ENCODE results near the gene RPL37. TPM values are rescaled to one million over a fixed set of nuclear protein-coding genes. Genes with fewer than 3 reads are reported as not detected.

Gene RPL37
- total and polyA plus RNA-seq, 2 donors (not counting 3 experiments of a cell fraction or from before 2014, with no cell fraction given): 259 to 1,348 TPM

- CTCF ChIA-PET: interaction anchor here (0.7 kb wide), 1 partner anchor 36 kb away, joined by 4 read pairs; the partner anchor contains the start of gene PRKAA1
- H3K27ac ChIP-seq (ENCODE audit: insufficient read depth, low read depth, low read length): peak overlapping the region; percentile 69
- intact Hi-C loops (cut with micrococcal nuclease): loop anchor here (2.0 kb wide), 1 partner anchor 45 kb away; no protein-coding TSS in a partner anchor
- peaks cover 28% of the 10 kb centered on the region for H3K4me1 ChIP-seq (ENCODE audit: control insufficient read depth, extremely low read depth, insufficient read depth, low read length)
- no peaks in the 10 kb centered on the region for H3K27me3 ChIP-seq (ENCODE audit: control insufficient read depth in 2 of 2, insufficient read depth in 2 of 2, low read length in 2 of 2)
- FAIRE-seq (no peak), DNase-seq (ENCODE audit: low read depth, low spot score) (no peak)
- H2AFZ ChIP-seq (ENCODE audit: low read depth, low read length): no peak overlapping the region
- H3K4me2 ChIP-seq (ENCODE audit: insufficient read depth, low read length): peak overlapping the region; percentile 86
- H3K9me3 ChIP-seq (replicated peaks; ENCODE audit: control insufficient read depth, insufficient read depth, low read length): no peaks in the 10 kb centered on the region
- BruUV-seq (replicated peaks): no TSS peak
- peaks cover 20 to 31% of the 10 kb centered on the region in 2 experiments for H3K36me3 ChIP-seq (ENCODE audit: control insufficient read depth in 2 of 2, extremely low read depth in 1 of 2, insufficient read depth in 2 of 2, low read length in 2 of 2)
- peaks cover 52% of the 10 kb centered on the region for H3K79me2 ChIP-seq (ENCODE audit: control insufficient read depth, insufficient read depth, low read length)
- H4K20me1 ChIP-seq (replicated peaks; ENCODE audit: control insufficient read depth, extremely low read depth, insufficient read depth, low read length): peaks cover 4% of the 10 kb centered on the region
- TF ChIP-seq POLR2AphosphoS5 (IDR thresholded peaks at IDR 0.05; ENCODE audit: insufficient read depth, low read depth, low read length): peak; percentile 26
- TF ChIP-seq MYC (IDR thresholded peaks at IDR 0.05; ENCODE audit: low read depth, low read length): no peak
- dilution Hi-C loops (cut with MboI; ENCODE audit: extremely low pct_ligation_motif_present, low sequenced_read_pairs): no loop called here
- peak overlapping the region; percentile 96 for H3K9ac ChIP-seq (replicated peaks; ENCODE audit: extremely low read depth, insufficient read depth, low read length)
- POLR2A ChIA-PET: interaction anchor here (2.5 kb wide), 1 partner anchor 8 kb away, joined by 8 read pairs; the partner anchor contains the start of gene CARD6
- peak overlapping the region; percentile 44 to 90 (median 66) for H3K4me3 ChIP-seq (replicated peaks in 1 of 3; ENCODE audit: insufficient read depth in 1 of 3, low read depth in 1 of 3, low read length in 3 of 3)
- no peaks in the 10 kb centered on the region for H3K9me1 ChIP-seq (replicated peaks; ENCODE audit: control insufficient read depth, extremely low read depth, insufficient read depth, low read length)
Observed at GRCh38 chr5:40833712-40834229, 1.3 kb downstream of the RPL37 start.

DNA sequence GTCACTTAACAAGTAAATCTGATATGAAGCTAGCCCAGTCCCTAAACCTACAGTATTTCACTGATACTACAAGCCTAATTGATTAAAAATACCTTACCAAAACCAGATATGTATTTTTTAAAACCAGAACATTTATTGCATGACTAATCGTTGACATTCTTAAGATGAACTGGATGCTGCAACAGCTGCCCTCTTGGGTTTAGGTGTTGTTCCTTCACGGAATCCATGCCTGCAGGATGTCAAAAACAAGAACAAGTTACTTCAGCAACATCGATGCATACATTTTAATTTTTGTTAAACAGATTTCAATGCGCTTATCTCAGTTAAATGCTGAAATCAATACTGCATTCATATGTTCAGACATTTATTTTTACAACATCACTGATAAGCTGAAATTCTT is 2.7 kb downstream of the RPL37 start:
- DNase-seq (ENCODE audit: low read depth, low spot score): no peak
- no peak for FAIRE-seq
- Histone ChIP-seq H2AFZ (ENCODE audit: low read depth, low read length) (no peak overlapping the region), H3K4me3 (replicated peaks in 1 of 3; ENCODE audit: insufficient read depth in 1 of 3, low read depth in 1 of 3, low read length in 3 of 3) (peak overlapping the region in 1 of 3 experiments; percentile 90), H3K9me3 (replicated peaks; ENCODE audit: control insufficient read depth, insufficient read depth, low read length) (no peaks in the 10 kb centered on the region), H3K79me2 (ENCODE audit: control insufficient read depth, insufficient read depth, low read length) (peaks cover 59% of the 10 kb centered on the region), H3K9ac (replicated peaks; ENCODE audit: extremely low read depth, insufficient read depth, low read length) (no peak overlapping the region), H3K9me1 (replicated peaks; ENCODE audit: control insufficient read depth, extremely low read depth, insufficient read depth, low read length) (no peaks in the 10 kb centered on the region), H3K36me3 (ENCODE audit: control insufficient read depth in 2 of 2, extremely low read depth in 1 of 2, insufficient read depth in 2 of 2, low read length in 2 of 2) (peaks cover 24 to 43% of the 10 kb centered on the region in 2 experiments), H4K20me1 (replicated peaks; ENCODE audit: control insufficient read depth, extremely low read depth, insufficient read depth, low read length) (peaks cover 4% of the 10 kb centered on the region), H3K4me2 (ENCODE audit: insufficient read depth, low read length) (peak overlapping the region; percentile 86), H3K27ac (ENCODE audit: insufficient read depth, low read depth, low read length) (no peak overlapping the region), H3K27me3 (ENCODE audit: control insufficient read depth in 2 of 2, insufficient read depth in 2 of 2, low read length in 2 of 2) (no peaks in the 10 kb centered on the region), H3K4me1 (ENCODE audit: control insufficient read depth, extremely low read depth, insufficient read depth, low read length) (peaks cover 28% of the 10 kb centered on the region)
- ChIA-PET POLR2A (interaction anchor here (2.5 kb wide), 1 partner anchor 10 kb away, joined by 8 read pairs; the partner anchor contains the start of gene CARD6), CTCF (no interaction called here)
- BruUV-seq (replicated peaks): no TSS peak
- TF ChIP-seq, protein P1, sequence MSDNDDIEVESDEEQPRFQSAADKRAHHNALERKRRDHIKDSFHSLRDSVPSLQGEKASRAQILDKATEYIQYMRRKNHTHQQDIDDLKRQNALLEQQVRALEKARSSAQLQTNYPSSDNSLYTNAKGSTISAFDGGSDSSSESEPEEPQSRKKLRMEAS (IDR thresholded peaks at IDR 0.05; ENCODE audit: insufficient read depth, insufficient read length): no peak
- TF ChIP-seq POLR2AphosphoS5 (IDR thresholded peaks at IDR 0.05; ENCODE audit: insufficient read depth, low read depth, low read length) (no peak), MYC (IDR thresholded peaks at IDR 0.05; ENCODE audit: low read depth, low read length) (no peak), GATA2 (IDR thresholded peaks at IDR 0.05; ENCODE audit: insufficient read depth, insufficient read length, low read depth, low read length) (no peak), CTCF (IDR thresholded peaks at IDR 0.05; ENCODE audit: extremely low read depth in 1 of 2, insufficient read depth in 1 of 2, low read depth in 1 of 2, low read length in 2 of 2) (no peak), POLR2A (IDR thresholded peaks at IDR 0.05; ENCODE audit: low read depth, low read length) (no peak), FOS (IDR thresholded peaks at IDR 0.05; ENCODE audit: borderline replicate concordance, insufficient read depth, low read length) (no peak), JUN (IDR thresholded peaks at IDR 0.05; ENCODE audit: borderline replicate concordance, insufficient read depth, insufficient read length, low read depth) (no peak), EZH2 (IDR thresholded peaks at IDR 0.05; ENCODE audit: borderline replicate concordance, low read depth, low read length, severe bottlenecking) (no peak)
- intact Hi-C loops (cut with micrococcal nuclease): no loop called here
- dilution Hi-C loops (cut with MboI; ENCODE audit: extremely low pct_ligation_motif_present, low sequenced_read_pairs): no loop called here
